HEK293T (cell line): ENCODE data around the gene MBNL2.

Experiments
- CTCF ChIA-PET: fragments of 350-600 bp; formaldehyde crosslinking; extraction: SDS; loops from one replicate; lab custom pipeline; 2021; ENCODE audit warnings: antibody characterized with exemption, inconsistent platforms; lab: Yijun Ruan, JAX
- POLR2A ChIA-PET: fragments of 350-600 bp; formaldehyde crosslinking; extraction: SDS; loops from one replicate; lab custom pipeline; 2020; ENCODE audit warnings: antibody characterized with exemption, inconsistent platforms; lab: Yijun Ruan, JAX
- DNase-seq: peaks from one replicate; pipeline ENCODE4 v3.0.0; 2012; ENCODE audit warnings: mixed read lengths; ENCODE audit errors: extremely low spot score
- ARNT ChIP-seq: fragments of 450-650 bp; IDR thresholded peaks from 2 replicates; pipeline ENCODE4 v1.6.1; 2017; ENCODE audit warnings: mild to moderate bottlenecking
- BHLHE40 ChIP-seq: fragments of 450-650 bp; IDR thresholded peaks from 2 replicates; pipeline ENCODE4 v1.6.1; 2016; ENCODE audit warnings: mild to moderate bottlenecking, moderate library complexity, borderline replicate concordance
- CTBP1 ChIP-seq: fragments of 450-650 bp; IDR thresholded peaks from 2 replicates; pipeline ENCODE4 v1.6.1; 2016; ENCODE audit warnings: borderline replicate concordance
- ELF4 ChIP-seq: fragments of 450-650 bp; IDR thresholded peaks from 2 replicates; pipeline ENCODE4 v1.6.1; 2017; ENCODE audit warnings: antibody characterized with exemption
- FOXA1 ChIP-seq: fragments of 450-650 bp; IDR thresholded peaks from 2 replicates; pipeline ENCODE4 v1.6.1; 2016; ENCODE audit warnings: mild to moderate bottlenecking
- FOXK2 ChIP-seq: fragments of 450-650 bp; IDR thresholded peaks from 2 replicates; pipeline ENCODE4 v1.6.1; 2016; ENCODE audit warnings: mild to moderate bottlenecking
- FOXM1 ChIP-seq: fragments of 450-650 bp; IDR thresholded peaks from 2 replicates; pipeline ENCODE4 v1.6.1; 2017; ENCODE audit warnings: mild to moderate bottlenecking, borderline replicate concordance
- HDGF ChIP-seq: fragments of 450-650 bp; IDR thresholded peaks from 2 replicates; pipeline ENCODE4 v1.6.1; 2017; ENCODE audit warnings: antibody characterized with exemption, borderline replicate concordance
- L3MBTL2 ChIP-seq: fragments of 450-650 bp; conservative IDR thresholded peaks from 2 replicates; pipeline ENCODE4 v1.6.1; 2016; ENCODE audit warnings: mild to moderate bottlenecking
- LEF1 ChIP-seq: fragments of 450-650 bp; IDR thresholded peaks from 2 replicates; pipeline ENCODE4 v1.6.1; 2017; ENCODE audit warnings: mild to moderate bottlenecking, borderline replicate concordance
- NFRKB ChIP-seq: fragments of 450-650 bp; IDR thresholded peaks from 2 replicates; pipeline ENCODE4 v1.6.1; 2016; ENCODE audit warnings: mild to moderate bottlenecking, moderate library complexity
- SP1 ChIP-seq: fragments of 450-650 bp; IDR thresholded peaks from 2 replicates; pipeline ENCODE4 v1.6.1; 2017
- SUZ12 ChIP-seq: fragments of 450-650 bp; IDR thresholded peaks from 2 replicates; pipeline ENCODE4 v1.6.1; 2016; ENCODE audit warnings: mild to moderate bottlenecking
- TARDBP ChIP-seq: fragments of 450-650 bp; IDR thresholded peaks from 2 replicates; pipeline ENCODE4 v1.6.1; 2016
- ZNF384 ChIP-seq: fragments of 450-650 bp; IDR thresholded peaks from 2 replicates; pipeline ENCODE4 v1.6.1; 2016
- TF ChIP-seq, protein P1 (sequence below): fragments of 450-650 bp; IDR thresholded peaks from 2 replicates; pipeline ENCODE4 v1.6.1; 2016

MBNL2 gene

DNA sequence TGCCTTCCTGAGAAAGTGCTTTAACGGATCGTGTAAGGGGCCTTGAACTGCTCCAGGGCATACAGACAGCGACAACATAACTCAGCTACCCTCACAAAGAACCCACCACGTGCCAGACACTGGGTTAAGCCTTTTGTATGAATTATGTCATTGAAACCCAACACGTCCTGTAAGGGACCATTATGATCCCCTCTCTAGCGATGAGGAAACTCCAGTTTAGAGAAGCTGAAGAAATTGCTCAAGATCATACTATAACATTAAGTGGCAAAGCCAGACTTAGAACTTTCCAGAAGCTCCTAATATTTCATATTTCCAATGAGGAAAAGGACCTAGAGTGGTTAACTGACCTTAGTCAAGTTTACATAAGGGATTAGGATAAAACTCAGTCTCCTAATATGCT lies 154.8 kb downstream of the MBNL2 start:
- no peak for DNase-seq
- ChIA-PET POLR2A (no interaction called here), CTCF (no interaction called here)
- TF ChIP-seq FOXK2: no peak
- no peak for TF ChIP-seq TARDBP
- no peak for TF ChIP-seq ZNF384
- TF ChIP-seq FOXA1: no peak
- no peak for TF ChIP-seq LEF1
- TF ChIP-seq HDGF: no peak
- no peak for TF ChIP-seq NFRKB
- no peak for TF ChIP-seq FOXM1
- no peak for TF ChIP-seq BHLHE40
- TF ChIP-seq, protein P1, sequence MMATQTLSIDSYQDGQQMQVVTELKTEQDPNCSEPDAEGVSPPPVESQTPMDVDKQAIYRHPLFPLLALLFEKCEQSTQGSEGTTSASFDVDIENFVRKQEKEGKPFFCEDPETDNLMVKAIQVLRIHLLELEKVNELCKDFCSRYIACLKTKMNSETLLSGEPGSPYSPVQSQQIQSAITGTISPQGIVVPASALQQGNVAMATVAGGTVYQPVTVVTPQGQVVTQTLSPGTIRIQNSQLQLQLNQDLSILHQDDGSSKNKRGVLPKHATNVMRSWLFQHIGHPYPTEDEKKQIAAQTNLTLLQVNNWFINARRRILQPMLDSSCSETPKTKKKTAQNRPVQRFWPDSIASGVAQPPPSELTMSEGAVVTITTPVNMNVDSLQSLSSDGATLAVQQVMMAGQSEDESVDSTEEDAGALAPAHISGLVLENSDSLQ: no peak

DNA sequence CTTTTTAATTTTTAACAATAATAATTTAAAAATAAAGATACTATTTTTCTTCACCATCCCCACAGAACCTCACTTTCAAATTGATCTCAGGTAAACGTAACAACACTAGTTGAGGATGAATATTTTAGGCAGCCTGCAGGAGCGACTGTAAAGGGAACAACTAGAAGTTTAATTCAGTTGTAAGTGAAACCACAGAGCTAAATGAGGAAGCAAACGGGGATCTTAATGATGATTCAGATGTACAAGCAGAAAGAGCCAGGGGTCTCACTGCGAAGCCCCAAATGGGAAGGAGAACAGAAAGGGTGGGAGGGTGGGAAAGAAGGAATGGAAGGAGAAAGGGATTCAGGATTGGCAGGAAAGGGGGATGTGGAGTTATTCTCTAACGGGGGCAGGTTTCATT lies 157.3 kb downstream of the MBNL2 start:
- POLR2A ChIA-PET: no interaction called here
- no peak for DNase-seq
- TF ChIP-seq BHLHE40 (no peak), FOXK2 (no peak), L3MBTL2 (no peak), CTBP1 (no peak), ELF4 (no peak), SUZ12 (no peak), LEF1 (no peak), HDGF (no peak), NFRKB (no peak), FOXM1 (no peak), SP1 (no peak), FOXA1 (no peak), TARDBP (no peak), ARNT (no peak), ZNF384 (no peak)
- TF ChIP-seq, protein P1: no peak
- CTCF ChIA-PET: no interaction called here

DNA sequence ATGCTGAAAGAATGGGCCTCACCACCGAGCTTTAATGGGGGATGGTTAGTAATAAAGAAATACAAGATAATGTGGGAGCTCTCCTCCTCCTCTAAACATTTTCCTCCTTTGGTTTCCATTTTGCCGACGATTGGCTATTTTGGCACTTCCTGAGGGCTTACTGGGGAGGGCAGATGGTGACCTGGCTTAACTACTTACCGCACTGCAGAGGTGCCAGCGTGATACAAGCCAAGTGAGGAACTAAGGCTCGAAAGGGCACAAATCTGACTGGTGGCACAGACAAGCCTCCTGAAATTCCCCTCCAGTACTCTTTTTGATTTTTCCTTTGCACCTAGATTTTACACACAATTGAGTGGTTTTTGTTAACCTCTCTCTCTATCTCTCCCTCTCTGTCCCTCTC lies 158.6 kb downstream of the MBNL2 start:
- ChIA-PET POLR2A (no interaction called here), CTCF (no interaction called here)

DNA sequence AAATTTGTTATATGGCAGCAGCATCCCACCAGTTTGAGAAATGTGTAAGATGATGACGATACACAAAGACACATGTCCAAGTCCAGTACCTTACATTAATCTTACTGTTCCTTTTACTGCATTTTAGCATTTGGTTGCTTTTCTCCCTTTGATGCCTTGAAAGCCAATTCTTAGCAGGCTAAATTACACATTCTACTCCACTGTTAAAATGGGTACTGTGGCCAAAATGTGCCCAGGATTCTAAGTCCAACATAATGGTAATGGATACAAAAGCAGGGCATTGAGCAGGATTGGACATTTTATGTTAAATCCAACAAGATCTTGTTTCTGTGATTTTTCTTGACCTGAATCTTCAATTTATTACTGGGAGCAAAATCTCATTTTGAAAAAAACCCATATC lies 159.1 kb downstream of the MBNL2 start:
- TF ChIP-seq BHLHE40 (no peak), FOXM1 (no peak), SP1 (no peak), ELF4 (no peak)
- CTCF ChIA-PET: no interaction called here
- no peak for DNase-seq
- POLR2A ChIA-PET: no interaction called here

More for the DNA sequence above, 158.6 kb downstream of the MBNL2 start:
- TF ChIP-seq NFRKB: no peak
- no peak for TF ChIP-seq FOXK2
- no peak for TF ChIP-seq L3MBTL2
- TF ChIP-seq SP1: no peak
- TF ChIP-seq HDGF: no peak
- no peak for TF ChIP-seq SUZ12
- TF ChIP-seq TARDBP: no peak
- TF ChIP-seq FOXM1: no peak
- no peak for TF ChIP-seq CTBP1
- no peak for TF ChIP-seq FOXA1
- TF ChIP-seq BHLHE40: no peak
- no peak for TF ChIP-seq ZNF384
- no peak for TF ChIP-seq ARNT
- TF ChIP-seq, protein P1: no peak
- no peak for DNase-seq

DNA sequence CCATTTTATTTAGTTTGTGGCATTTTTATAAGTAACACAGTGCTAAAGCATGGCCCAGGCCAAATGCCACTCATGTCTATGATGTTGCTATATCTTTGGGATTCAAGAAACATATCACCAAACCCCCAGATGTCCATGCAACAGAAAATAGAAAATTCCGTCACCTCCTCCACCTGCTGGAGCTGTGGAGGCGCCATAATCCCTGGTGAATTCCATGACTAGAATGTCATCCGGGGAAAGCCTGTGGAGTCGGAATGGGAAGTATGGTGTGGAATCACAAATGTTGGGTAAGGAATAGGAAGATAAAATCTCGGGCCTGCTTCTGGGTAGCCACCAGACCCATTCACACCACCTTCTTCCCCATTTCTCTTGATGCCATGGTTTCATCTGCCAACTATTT lies 160.1 kb downstream of the MBNL2 start:
- TF ChIP-seq FOXA1 (no peak), ARNT (no peak), FOXM1 (no peak), FOXK2 (no peak), BHLHE40 (no peak), NFRKB (no peak), L3MBTL2 (no peak), HDGF (no peak), ELF4 (no peak), SUZ12 (no peak), SP1 (no peak), CTBP1 (no peak), ZNF384 (no peak), TARDBP (no peak)
- TF ChIP-seq, protein P1: no peak

DNA sequence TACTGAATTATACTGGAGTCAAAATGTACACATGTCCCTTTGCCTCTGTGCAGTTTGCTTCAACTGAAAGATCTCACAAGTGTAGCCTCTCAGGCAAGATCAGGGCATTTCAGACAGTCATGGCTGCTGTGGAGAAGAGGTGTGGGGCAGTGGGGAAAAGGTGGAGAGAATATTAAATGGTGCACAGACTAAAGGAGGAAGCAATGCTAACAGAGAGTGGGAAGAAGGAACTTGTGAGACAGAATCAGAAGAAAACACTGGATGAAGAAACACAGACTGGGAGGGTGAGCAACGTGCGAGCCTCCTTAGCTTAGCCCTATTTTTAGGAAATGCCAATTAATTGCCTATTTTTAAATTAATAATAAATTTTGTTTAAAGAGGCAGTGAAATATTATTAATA lies 162.2 kb downstream of the MBNL2 start:
- POLR2A ChIA-PET: no interaction called here
- CTCF ChIA-PET: no interaction called here
- no peak for TF ChIP-seq TARDBP
- TF ChIP-seq L3MBTL2: no peak
- TF ChIP-seq SP1: no peak
- no peak for TF ChIP-seq SUZ12
- no peak for DNase-seq

More for the DNA sequence above, 160.1 kb downstream of the MBNL2 start:
- ChIA-PET CTCF (no interaction called here), POLR2A (no interaction called here)
- no peak for DNase-seq
